ENCODE results near the gene UBIAD1. TPM values are rescaled to one million over a fixed set of nuclear protein-coding genes. Genes with fewer than 3 reads are reported as not detected.
A peak's percentile ranks its signal among the peaks of the same experiment; 100 is the strongest.

UBIAD1 gene, protein sequence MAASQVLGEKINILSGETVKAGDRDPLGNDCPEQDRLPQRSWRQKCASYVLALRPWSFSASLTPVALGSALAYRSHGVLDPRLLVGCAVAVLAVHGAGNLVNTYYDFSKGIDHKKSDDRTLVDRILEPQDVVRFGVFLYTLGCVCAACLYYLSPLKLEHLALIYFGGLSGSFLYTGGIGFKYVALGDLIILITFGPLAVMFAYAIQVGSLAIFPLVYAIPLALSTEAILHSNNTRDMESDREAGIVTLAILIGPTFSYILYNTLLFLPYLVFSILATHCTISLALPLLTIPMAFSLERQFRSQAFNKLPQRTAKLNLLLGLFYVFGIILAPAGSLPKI
- 4.7 and 6.3 TPM in 2 replicates for total RNA-seq (2012; rRNA removed)
- polyA plus RNA-seq (2012; rRNA removed): 9.4 and 9.5 TPM in 2 replicates
- polyA plus RNA-seq (2012; cell fraction: cytosol; rRNA removed): 4.1 and 8.6 TPM in 2 replicates
- polyA plus RNA-seq (2012; cell fraction: nucleus; rRNA removed; ENCODE audit: low replicate concordance): 3.1 and 3.9 TPM in 2 replicates
- Bru-seq, nascent RNA: percentile 62 among the genes with signal in this experiment
- percentile 58 among the genes with signal in this experiment for BruChase-seq, experiment 1, labeled RNA remaining after a 6-hour chase
- percentile 57 among the genes with signal in this experiment for BruChase-seq, experiment 2, labeled RNA remaining after a 2-hour chase
- long read RNA-seq, transcript UBIAD1-202 (2 exons, 3,646 nt): major isoform, 15 of 25 reads
- long read RNA-seq, partial matches to known transcripts: 0 of 25 reads
- long read RNA-seq, other reads (novel, unspliced or antisense): 10 of 25 reads

DNA sequence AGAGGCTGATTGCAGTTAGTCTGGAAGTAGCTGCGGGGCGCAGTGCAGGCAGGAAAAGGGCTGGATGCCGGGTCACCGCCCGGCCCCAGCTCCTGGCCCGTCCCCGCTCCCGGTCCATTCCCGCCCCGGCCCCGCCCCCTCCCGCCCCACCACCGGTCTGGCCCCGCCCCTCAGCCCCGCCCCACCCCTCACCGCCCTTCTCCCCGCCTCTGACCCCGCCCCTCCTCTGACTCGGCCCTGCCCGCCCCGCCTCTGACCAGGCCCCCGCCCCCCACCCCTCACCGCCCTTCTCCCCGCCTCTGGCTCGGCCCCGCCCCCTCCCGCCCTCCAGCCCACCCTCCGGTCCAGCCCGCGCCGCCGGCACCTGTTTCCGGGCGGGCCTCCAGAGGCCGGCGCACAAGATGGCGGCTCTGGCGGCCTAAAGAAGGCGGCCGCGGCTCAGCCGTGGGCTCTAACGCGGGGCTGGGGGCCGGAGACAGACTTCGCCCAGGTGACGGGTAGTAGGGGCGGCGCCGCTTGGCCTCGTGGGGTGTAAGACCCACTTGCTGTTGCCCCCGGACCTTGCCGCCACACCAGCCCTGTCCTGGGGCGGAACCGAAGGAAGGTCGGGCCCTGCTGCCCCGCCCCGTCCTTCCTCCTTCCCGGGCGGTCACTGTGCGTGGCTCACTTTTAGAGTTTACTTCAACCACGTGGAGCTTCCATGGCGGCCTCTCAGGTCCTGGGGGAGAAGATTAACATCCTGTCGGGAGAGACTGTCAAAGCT is at the start of gene UBIAD1:
Gene UBIAD1, plus strand, starts transcription at position 367 of the 763 bp plus-strand sequence. Its CDS starts 334 bp downstream, at position 701.
- Histone ChIP-seq H3K4ac (ENCODE audit: low read depth, low read length) (peak within 1 kb of the TSS; percentile 88), H3K4me3 (ENCODE audit: insufficient read depth, low read depth, low read length) (peak within 1 kb of the TSS; percentile 89), H4K91ac (ENCODE audit: insufficient read depth, low read depth, low read length) (peak within 1 kb of the TSS; percentile 89), H3K18ac (ENCODE audit: low read depth, low read length) (no peak within 1 kb of the TSS; the same call in 1 of the 2 replicates), H3K4me1 (ENCODE audit: control insufficient read depth, insufficient read depth, low read length) (peaks cover 7% of the 10 kb centered on the region; the same call in 1 of the 2 replicates), H2AFZ (replicated peaks; ENCODE audit: low read length, poor library complexity) (peak within 1 kb of the TSS; percentile 100), H4K20me1 (ENCODE audit: insufficient read depth, low read length) (no peaks in the 10 kb centered on the region), H3K79me1 (ENCODE audit: low read depth in 1 of 2, low read length in 2 of 2) (peaks cover 18% of the 10 kb centered on the region in 2 experiments), H4K8ac (ENCODE audit: low read depth in 2 of 2, low read length in 2 of 2) (peak within 1 kb of the TSS; percentile 65 to 98), H3K23ac (ENCODE audit: low read depth, low read length) (peak within 1 kb of the TSS; percentile 87), H2BK15ac (ENCODE audit: low read depth, low read length) (no peak within 1 kb of the TSS; the same call in 2 of the 3 replicates), H3K27ac (ENCODE audit: insufficient read depth, low read length) (peak within 1 kb of the TSS; percentile 91), H2AK5ac (ENCODE audit: low read depth, low read length) (peak within 1 kb of the TSS; percentile 87), H3K9ac (ENCODE audit: low read depth, low read length) (peak within 1 kb of the TSS; percentile 86), H2AK9ac (replicated peaks; ENCODE audit: low read depth, low read length, poor library complexity) (peak within 1 kb of the TSS; percentile 98), H3K9me3 (ENCODE audit: control insufficient read depth, insufficient read depth, low read length) (no peaks in the 10 kb centered on the region), H3K36me3 (ENCODE audit: control insufficient read depth, insufficient read depth, low read length) (no peaks in the 10 kb centered on the region), H2BK20ac (ENCODE audit: low read depth, low read length) (peak within 1 kb of the TSS; percentile 69; the same call in 1 of the 2 replicates), H2BK5ac (ENCODE audit: low read depth, low read length, poor library complexity, severe bottlenecking) (peak within 1 kb of the TSS; percentile 87), H3K56ac (ENCODE audit: extremely low read depth, insufficient read depth, low read length) (peak within 1 kb of the TSS; percentile 77), H3K27me3 (ENCODE audit: control insufficient read depth, insufficient read depth, low read length) (no peaks in the 10 kb centered on the region), H3K4me2 (ENCODE audit: low read depth, low read length) (peak within 1 kb of the TSS; percentile 98), H3K14ac (replicated peaks; ENCODE audit: low read depth, low read length) (peak within 1 kb of the TSS; percentile 88), H3K9me1 (ENCODE audit: insufficient read depth, low read length) (peaks cover 10% of the 10 kb centered on the region; the same call in 1 of the 2 replicates), H4K5ac (ENCODE audit: low read depth, low read length) (peak within 1 kb of the TSS; percentile 79), H2BK120ac (ENCODE audit: low read depth, low read length) (peak within 1 kb of the TSS; percentile 80)
- dilution Hi-C loops (cut with HindIII; ENCODE audit: low sequenced_read_pairs, unreplicated experiment): no loop called here
- no TSS peak for BruUV-seq (replicated peaks)
- peak; percentile 93 for ATAC-seq (ENCODE audit: low read depth)
- WGBS, 2 experiments (ENCODE audit: extremely low coverage in 2 of 2, insufficient read length in 1 of 2): 3% methylated on average over 11 of the region's 64 CpGs; no CpG with 5 or more reads in 1 of the 2 experiments
- intact Hi-C loops (cut with micrococcal nuclease): loop anchor here (10.0 kb wide), 1 partner anchor 462 kb away; the partner anchor contains the start of gene AGTRAP
- POLR2A ChIA-PET (ENCODE audit: unreplicated experiment): interaction anchor here (1.0 kb wide), 1 partner anchor 10 kb away, joined by 5 read pairs; no protein-coding TSS in a partner anchor
- peak; percentile 82 for DNase-seq
- CTCF ChIA-PET: interaction anchor here (0.6 to 1.4 kb wide), 4 partner anchors 10 to 373 kb away, joined by 3 to 5 read pairs (median 4); no protein-coding TSS in a partner anchor
- in situ Hi-C loops (cut with MboI; ENCODE audit: low sequenced_read_pairs): no loop called here
- TF ChIP-seq, protein P1, sequence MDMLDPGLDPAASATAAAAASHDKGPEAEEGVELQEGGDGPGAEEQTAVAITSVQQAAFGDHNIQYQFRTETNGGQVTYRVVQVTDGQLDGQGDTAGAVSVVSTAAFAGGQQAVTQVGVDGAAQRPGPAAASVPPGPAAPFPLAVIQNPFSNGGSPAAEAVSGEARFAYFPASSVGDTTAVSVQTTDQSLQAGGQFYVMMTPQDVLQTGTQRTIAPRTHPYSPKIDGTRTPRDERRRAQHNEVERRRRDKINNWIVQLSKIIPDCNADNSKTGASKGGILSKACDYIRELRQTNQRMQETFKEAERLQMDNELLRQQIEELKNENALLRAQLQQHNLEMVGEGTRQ (IDR thresholded peaks at IDR 0.05; ENCODE audit: low read depth, low read length): no peak; the same call in 1 of the 2 replicates
- TF ChIP-seq, protein P2, sequence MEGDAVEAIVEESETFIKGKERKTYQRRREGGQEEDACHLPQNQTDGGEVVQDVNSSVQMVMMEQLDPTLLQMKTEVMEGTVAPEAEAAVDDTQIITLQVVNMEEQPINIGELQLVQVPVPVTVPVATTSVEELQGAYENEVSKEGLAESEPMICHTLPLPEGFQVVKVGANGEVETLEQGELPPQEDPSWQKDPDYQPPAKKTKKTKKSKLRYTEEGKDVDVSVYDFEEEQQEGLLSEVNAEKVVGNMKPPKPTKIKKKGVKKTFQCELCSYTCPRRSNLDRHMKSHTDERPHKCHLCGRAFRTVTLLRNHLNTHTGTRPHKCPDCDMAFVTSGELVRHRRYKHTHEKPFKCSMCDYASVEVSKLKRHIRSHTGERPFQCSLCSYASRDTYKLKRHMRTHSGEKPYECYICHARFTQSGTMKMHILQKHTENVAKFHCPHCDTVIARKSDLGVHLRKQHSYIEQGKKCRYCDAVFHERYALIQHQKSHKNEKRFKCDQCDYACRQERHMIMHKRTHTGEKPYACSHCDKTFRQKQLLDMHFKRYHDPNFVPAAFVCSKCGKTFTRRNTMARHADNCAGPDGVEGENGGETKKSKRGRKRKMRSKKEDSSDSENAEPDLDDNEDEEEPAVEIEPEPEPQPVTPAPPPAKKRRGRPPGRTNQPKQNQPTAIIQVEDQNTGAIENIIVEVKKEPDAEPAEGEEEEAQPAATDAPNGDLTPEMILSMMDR (conservative IDR thresholded peaks at IDR 0.05; ENCODE audit: low read depth, low read length): peak; percentile 24; the same call in 1 of the 2 replicates
- TF ChIP-seq CHD1 (IDR thresholded peaks at IDR 0.05; ENCODE audit: low read depth, low read length) (no peak), CEBPB (IDR thresholded peaks at IDR 0.05; ENCODE audit: low read depth, low read length) (no peak), MXI1 (IDR thresholded peaks at IDR 0.05; ENCODE audit: borderline replicate concordance, low read depth, low read length) (peak; percentile 94), POLR2A (IDR thresholded peaks at IDR 0.05; ENCODE audit: low read depth, low read length) (peak; percentile 84), SMC3 (IDR thresholded peaks at IDR 0.05; ENCODE audit: low read depth, low read length) (no peak), RAD21 (IDR thresholded peaks at IDR 0.05; ENCODE audit: low read length) (no peak), FOS (IDR thresholded peaks at IDR 0.05; ENCODE audit: low read depth, low read length) (no peak), NFE2L2 (IDR thresholded peaks at IDR 0.05; ENCODE audit: low read depth, low read length) (no peak), BHLHE40 (IDR thresholded peaks at IDR 0.05; ENCODE audit: low read depth, low read length) (no peak)
